ENCODE data around the gene ELP5.
A peak's percentile ranks its signal among the peaks of the same experiment; 100 is the strongest.
"Not testable (repeated sequence)": the region's sequence is repeated elsewhere in the genome, so short reads cannot be mapped to it uniquely, and the experiment has no call there.

The ELP5 gene

GRCh38 chr17:7236808-7237207, 15.2 kb upstream of the ELP5 start:
- DNase-seq (ENCODE audit: low read depth in 2 of 2), result no peak

GRCh38 chr17:7237266-7237760, 14.7 kb upstream of the ELP5 start:
- DNase-seq (ENCODE audit: low read depth in 2 of 2), result no peak

DNA sequence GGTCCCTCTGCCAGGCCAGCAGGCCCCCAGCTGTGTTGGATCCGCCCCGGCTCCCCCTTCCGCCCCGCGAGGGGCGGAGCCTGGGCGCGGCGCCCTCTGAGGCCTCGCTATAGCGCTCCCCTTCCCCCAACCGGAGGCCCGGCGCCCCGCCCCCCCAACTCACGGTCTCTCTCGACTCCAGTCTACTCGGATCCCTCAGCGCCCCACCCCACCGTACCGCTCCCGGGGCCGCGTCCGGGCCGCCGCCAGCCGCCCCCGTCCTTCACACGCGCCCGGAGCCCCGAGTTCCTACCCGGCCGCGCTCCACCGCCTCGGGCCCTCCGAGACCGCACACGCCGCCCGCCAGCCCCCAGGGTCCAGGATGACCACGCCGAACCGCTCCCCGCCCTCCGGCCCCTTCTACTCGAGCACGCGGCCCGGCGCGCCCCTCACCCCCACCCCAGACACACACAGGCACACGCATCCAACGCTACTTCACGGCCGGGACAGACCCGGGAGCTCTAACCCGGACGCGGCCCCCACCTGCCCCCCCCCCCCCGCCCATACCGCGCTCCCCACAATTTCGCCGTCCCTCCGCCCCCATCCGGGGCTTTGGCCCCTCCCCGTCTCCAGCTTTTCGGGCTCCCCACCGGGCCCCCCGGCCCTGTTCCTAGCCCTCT, 14.1 kb upstream of the ELP5 start:
- peak; percentile 80 to 85 for DNase-seq (ENCODE audit: low read depth in 2 of 2)

DNA sequence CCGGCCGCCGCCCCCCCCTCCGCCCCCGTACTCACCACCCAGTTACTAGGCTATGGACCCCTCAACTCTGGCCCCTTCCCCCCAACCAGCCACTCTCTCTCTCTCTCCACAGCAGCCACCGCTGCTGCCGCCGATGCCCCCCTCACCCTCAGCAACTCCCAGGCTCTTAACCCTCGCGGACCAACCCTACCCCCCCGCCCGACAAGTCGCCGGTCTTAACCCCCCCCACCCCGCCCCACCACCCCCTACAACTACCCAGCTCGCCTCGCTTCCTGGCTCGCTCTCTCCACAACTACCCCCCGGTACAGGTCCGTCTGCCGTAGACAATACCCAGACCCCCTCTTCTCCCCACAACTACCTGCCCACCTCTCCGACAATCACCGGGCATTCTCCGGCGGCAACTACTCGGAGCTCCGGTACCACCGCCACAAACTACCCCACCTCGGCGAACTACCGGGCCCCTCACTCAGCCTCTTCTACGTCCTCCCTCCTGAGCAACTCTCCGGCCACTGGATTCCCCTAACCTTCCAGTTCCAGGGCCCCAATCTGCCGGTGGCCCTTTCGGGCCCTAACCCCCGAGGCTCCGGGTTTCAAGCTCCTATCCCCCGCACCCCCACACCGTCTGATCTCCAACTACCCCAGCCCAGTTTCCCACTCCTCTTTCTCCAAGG, 13.5 kb upstream of the ELP5 start:
- DNase-seq (ENCODE audit: low read depth in 2 of 2), result no peak

- DNase-seq (ENCODE audit: low read depth in 2 of 2), result peak; percentile 97 to 98
These were observed 12.7 kb upstream of the ELP5 start, which contains the start of gene PHF23 for GRCh38 chr17:7239091-7240027. Gene PHF23, minus strand, starts transcription at chr17:7239457. Its CDS starts 178 bp downstream, at chr17:7239279.

DNA sequence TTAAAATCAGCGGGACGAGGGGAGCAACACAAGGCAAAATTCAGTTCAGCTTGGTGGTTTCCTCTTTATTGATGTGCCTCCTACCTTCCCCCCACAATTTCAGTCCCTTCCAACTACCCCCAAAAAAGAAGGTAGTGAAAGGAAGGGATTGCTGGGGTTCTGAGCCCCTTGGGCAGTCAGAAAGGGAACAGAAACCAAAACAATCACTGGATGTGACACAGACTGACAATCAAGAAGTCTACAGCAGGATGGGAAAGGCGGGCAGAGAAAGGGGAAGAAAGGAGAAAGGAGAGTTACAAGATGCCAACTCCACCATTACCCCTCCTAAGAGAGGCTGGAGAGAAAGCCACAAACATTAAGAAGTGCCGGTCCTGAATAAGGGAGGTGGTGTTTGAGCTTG, 11.6 kb upstream of the ELP5 start:
- DNase-seq (ENCODE audit: low read depth in 2 of 2), result no peak

DNA sequence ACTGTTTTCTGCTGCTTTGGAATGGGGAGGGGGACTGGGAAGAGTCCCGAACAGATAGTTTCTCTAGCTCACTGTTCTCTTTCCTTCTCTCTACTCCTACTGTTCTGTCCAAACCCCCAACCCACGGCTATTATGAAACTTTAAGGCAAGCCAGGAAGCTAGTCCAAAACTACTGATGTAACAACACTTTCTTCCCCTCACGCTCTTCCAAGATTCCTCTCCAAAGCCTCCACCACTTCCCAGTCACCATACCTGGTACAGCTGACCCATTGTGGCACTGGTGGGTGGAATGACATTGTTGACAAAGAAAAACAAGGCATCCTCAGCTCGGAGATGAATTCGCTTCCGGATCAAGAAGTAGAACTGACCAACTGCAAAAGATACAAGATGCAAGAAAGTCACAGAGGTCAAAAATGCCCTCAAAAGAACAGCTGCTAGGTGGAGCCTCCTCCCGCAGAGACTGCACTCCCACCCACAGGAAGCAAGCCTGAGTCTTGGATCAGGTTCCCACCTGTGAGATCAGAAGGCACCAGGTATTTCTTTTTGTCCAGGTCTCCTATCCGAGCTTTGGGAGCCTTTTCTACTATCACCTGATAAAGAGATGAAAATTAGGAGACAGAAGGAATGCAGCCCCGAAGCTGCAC, 10.8 kb upstream of the ELP5 start:
- no peak for DNase-seq (ENCODE audit: low read depth in 2 of 2)

DNA sequence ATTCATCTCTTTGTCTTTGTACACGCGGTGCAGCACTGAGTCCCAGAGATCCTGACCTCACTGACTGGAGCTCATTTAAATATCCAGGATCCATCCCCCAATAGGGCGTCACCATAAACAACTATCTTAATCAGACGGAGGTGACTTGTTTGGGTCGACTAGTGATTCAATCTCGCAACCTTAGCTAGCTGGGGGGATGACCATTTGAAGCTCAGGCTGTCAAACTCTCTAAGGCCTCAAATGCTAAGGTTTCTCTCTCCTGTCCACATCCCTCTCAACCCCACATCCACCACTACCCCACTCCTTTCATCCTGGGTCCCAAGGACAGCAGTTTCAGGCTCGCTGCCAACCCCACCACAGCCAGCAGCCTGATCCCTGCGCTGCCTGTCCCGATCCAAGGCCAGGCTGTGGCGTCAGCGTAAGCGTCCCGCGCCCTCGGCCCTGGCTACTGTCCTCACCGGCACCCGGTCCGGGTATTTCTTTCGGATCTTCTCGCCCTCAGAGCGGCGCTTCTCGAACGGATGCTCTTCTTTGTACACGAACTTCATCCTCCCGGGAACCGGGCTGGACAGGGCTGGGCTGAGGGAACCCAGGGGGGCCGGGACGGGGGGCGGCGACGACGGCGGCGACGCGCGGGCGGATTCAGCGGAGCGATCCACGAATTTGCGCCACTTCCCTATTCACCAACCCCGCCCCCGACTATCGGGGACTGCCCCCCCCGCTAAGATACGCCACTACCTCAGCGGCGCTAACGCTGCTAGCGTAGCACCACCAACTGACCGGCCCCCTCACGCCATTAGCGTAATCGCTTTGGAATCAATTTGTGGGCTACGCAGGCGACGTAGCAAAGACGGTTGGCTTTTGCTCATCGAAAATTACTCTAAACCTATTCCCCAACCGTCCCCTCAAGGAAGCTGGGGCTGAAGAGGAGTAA, 10.0 kb upstream of the ELP5 start, which contains the start of gene GABARAP:
TSS of gene GABARAP (minus strand) at position 667 of the 934 bp plus-strand sequence. CDS start at position 548, 119 bp downstream.
- peak; percentile 81 to 83 for DNase-seq (ENCODE audit: low read depth in 2 of 2)

- DNase-seq (ENCODE audit: low read depth in 2 of 2), result peak; percentile 83 to 84
These were observed 9.1 kb upstream of the ELP5 start for GRCh38 chr17:7242717-7243452.

DNA sequence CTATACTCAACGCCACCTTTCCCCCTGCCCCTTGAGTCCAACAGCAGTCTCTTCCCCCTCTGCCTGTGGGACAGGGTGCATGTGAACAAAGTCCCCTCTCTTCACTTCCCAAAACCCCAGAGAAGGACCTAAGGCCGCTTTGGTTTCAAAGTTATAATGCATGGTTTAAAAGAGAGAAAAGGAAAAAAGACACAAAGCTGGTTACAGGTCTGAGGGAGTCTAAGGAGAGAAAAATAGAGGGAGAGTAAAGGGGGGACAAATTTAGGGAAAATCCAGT, 8.6 kb upstream of the ELP5 start:
- DNase-seq (ENCODE audit: low read depth in 2 of 2), result no peak

DNA sequence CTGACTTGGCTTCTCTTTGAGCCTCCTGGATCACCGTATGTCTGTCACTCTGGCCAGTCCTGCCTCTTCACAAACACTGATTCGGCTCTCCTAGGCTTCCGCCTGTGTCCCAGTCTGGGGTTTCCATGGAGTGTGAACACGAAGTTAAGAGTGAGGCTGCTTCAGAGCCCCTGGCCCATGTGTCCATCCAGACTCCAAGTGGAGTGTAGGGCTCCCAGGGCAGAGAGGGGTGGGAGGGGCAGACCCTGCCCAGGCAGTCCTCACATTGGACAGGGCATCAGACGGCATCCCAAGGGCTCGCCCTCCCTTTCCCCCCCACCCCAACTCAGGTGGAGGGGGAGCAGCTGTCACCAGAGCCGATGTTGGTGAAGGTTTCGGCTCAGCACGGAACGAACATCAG, 8.2 kb upstream of the ELP5 start:
- DNase-seq (ENCODE audit: low read depth in 2 of 2), result not testable (repeated sequence)

- no peak for DNase-seq (ENCODE audit: low read depth in 2 of 2)
These were observed 5.2 kb upstream of the ELP5 start for GRCh38 chr17:7246779-7247178.

GRCh38 chr17:7248796-7249195, 3.2 kb upstream of the ELP5 start:
- no peak for DNase-seq (ENCODE audit: low read depth in 2 of 2)

DNA sequence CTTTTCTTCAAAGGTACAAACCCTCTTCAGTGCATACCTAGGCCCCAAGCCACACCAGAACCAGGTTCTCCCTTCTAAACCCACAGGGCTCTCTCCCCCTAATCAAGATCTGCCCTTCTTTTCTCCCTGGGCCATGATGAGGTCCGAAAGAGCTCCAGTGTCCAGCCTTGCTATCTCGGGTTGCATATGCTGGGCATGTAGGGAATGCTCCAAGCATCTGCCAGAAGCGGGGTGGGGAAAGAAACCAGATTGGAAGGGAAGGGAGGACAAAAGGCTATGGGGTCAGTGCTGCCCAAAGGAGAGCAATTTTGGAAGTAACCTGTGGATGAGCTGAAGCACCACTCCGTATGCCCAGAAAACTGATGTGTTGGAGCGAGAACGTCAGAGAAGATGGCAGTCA, 2.8 kb upstream of the ELP5 start:
- no peak for DNase-seq (ENCODE audit: low read depth in 2 of 2)

GRCh38 chr17:7249830-7250229, 2.2 kb upstream of the ELP5 start:
- no peak for DNase-seq (ENCODE audit: low read depth in 2 of 2)

- DNase-seq (ENCODE audit: low read depth in 2 of 2), result no peak
These were observed 1.1 kb upstream of the ELP5 start for GRCh38 chr17:7250695-7251627.

GRCh38 chr17:7251661-7252175, 297 bp upstream of the ELP5 start, which contains the start of gene CTDNEP1:
Gene CTDNEP1, minus strand, starts transcription at chr17:7251734. Its CDS starts 438 bp downstream, at chr17:7251296.
- DNase-seq (ENCODE audit: low read depth in 2 of 2), result peak; percentile 95 to 98

DNA sequence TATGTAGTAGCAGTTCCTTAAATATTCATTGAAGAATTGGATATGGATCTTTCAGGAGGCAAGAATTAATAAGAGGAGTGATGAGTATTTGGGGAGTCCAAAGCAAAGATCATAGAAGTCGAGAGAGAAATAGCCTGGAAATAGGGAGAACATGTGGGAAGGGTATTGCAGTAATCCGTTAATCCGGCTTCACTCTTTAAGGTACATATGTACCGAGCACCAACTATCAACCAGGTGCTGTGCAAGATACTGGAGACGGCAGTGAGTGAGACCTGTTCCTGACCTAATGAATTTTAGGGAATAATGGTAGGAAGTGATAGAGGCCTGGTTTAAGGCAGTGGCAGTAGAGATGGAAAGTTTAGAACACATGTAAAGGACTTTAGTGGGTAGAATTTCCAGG, 1.1 kb downstream of the ELP5 start:
- DNase-seq (ENCODE audit: low read depth in 2 of 2), result no peak

- no peak for DNase-seq (ENCODE audit: low read depth in 2 of 2)
These were observed 2.5 kb downstream of the ELP5 start for GRCh38 chr17:7254511-7254910.

Measured in stimulated activated CD8-positive, alpha-beta memory T cell treated with anti-CD3 and anti-CD28 coated beads, Interleukin-15, amount 100 ng/mL, for 48 hours (primary cell).